ENCODE results near the gene RFTN1. TPM values are rescaled to one million over a fixed set of nuclear protein-coding genes. Genes with fewer than 3 reads are reported as not detected.

RFTN1 gene
- total and polyA plus RNA-seq, 2 donors (not counting 1 experiment from before 2014, with no cell fraction given), result 32.4 to 156 TPM

GRCh38 chr3:16328124-16328523 lies 185.4 kb downstream of the RFTN1 start:
- H3K4me1 Mint-ChIP-seq, result no peaks in the 10 kb centered on the region
- intact Hi-C loops (cut with micrococcal nuclease), result no loop called here
- Histone ChIP-seq H3K4me2 (replicated peaks; ENCODE audit: low read depth, low read length, poor library complexity, severe bottlenecking) (no peak overlapping the region), H3K9ac (ENCODE audit: low read length) (no peak overlapping the region), H3K27ac (ENCODE audit: low read length in 2 of 2) (no peak overlapping the region), H3K79me2 (ENCODE audit: control insufficient read depth, insufficient read depth, low read length) (peaks cover 31% of the 10 kb centered on the region), H3K4me1 (ENCODE audit: control insufficient read depth in 2 of 2, insufficient read depth in 2 of 2, low read length in 2 of 2) (no peaks in the 10 kb centered on the region), H3K9me3 (ENCODE audit: control extremely low read depth in 1 of 3, control insufficient read depth in 2 of 3, insufficient read depth in 1 of 3, low read length in 2 of 3) (peaks cover 0 to 10% (median 8%) of the 10 kb centered on the region in 3 donors), H2AFZ (ENCODE audit: insufficient read depth, low read depth, low read length, poor library complexity, severe bottlenecking) (no peak overlapping the region), H3K4me3 (ENCODE audit: control extremely low read depth in 1 of 5, extremely low read depth in 1 of 5, insufficient read depth in 1 of 5, low read depth in 2 of 5, low read length in 4 of 5) (no peak overlapping the region), H3K27me3 (replicated peaks in 1 of 4; ENCODE audit: control extremely low read depth in 1 of 4, control insufficient read depth in 3 of 4, insufficient read depth in 4 of 4, low read length in 3 of 4) (no peaks in the 10 kb centered on the region), H3K36me3 (replicated peaks in 1 of 2; ENCODE audit: control extremely low read depth in 1 of 2, control insufficient read depth in 1 of 2, extremely low read depth in 1 of 2, insufficient read depth in 2 of 2, low read length in 1 of 2) (peaks cover 6 to 62% of the 10 kb centered on the region in 2 experiments), H4K20me1 (ENCODE audit: control insufficient read depth, insufficient read depth, low read length, poor library complexity, severe bottlenecking) (peaks cover 11% of the 10 kb centered on the region)
- TF ChIP-seq EZH2 (IDR thresholded peaks at IDR 0.05; ENCODE audit: borderline replicate concordance, insufficient read depth, low read depth, low read length, poor library complexity, severe bottlenecking) (no peak), CTCF (IDR thresholded peaks at IDR 0.05) (no peak)
- CTCF ChIA-PET, result interaction anchor here (0.6 kb wide), 1 partner anchor 208 kb away, joined by 3 read pairs; no protein-coding TSS in a partner anchor
- no peak overlapping the region for H3K4me3 Mint-ChIP-seq
- H3K27me3 Mint-ChIP-seq, result no peaks in the 10 kb centered on the region
- peaks cover 6% of the 10 kb centered on the region for H3K9me3 Mint-ChIP-seq (ENCODE audit: insufficient read depth)
- DNase-seq, result no peak
- POLR2A ChIA-PET, result no interaction called here
- WGBS (ENCODE audit: insufficient coverage), result 95% methylated on average over 6 of the region's 6 CpGs
- no peak overlapping the region for H3K27ac Mint-ChIP-seq
- no peak for ATAC-seq (ENCODE audit: low read depth)

GRCh38 chr3:16326724-16327349 lies 186.7 kb downstream of the RFTN1 start:
- H3K4me2 ChIP-seq (replicated peaks; ENCODE audit: low read depth, low read length, poor library complexity, severe bottlenecking), result no peak overlapping the region
- DNase-seq, result no peak
- H3K4me3 Mint-ChIP-seq, result no peak overlapping the region
- peaks cover 3 to 67% of the 10 kb centered on the region in 2 experiments for H3K36me3 ChIP-seq (replicated peaks in 1 of 2; ENCODE audit: control extremely low read depth in 1 of 2, control insufficient read depth in 1 of 2, extremely low read depth in 1 of 2, insufficient read depth in 2 of 2, low read length in 1 of 2)
- no peaks in the 10 kb centered on the region for H3K27me3 ChIP-seq (replicated peaks in 1 of 4; ENCODE audit: control extremely low read depth in 1 of 4, control insufficient read depth in 3 of 4, insufficient read depth in 4 of 4, low read length in 3 of 4)
- peaks cover 4% of the 10 kb centered on the region for H3K9me3 Mint-ChIP-seq (ENCODE audit: insufficient read depth)
- H3K4me1 Mint-ChIP-seq, result no peaks in the 10 kb centered on the region
- H3K27ac Mint-ChIP-seq, result no peak overlapping the region
- H3K27ac ChIP-seq (ENCODE audit: low read length in 2 of 2), result no peak overlapping the region
- CTCF ChIA-PET, result interaction anchor here (1.0 kb wide), 1 partner anchor 32 kb away, joined by 4 read pairs; no protein-coding TSS in a partner anchor
- no peaks in the 10 kb centered on the region for H3K27me3 Mint-ChIP-seq
- H3K4me3 ChIP-seq (ENCODE audit: control extremely low read depth in 1 of 5, extremely low read depth in 1 of 5, insufficient read depth in 1 of 5, low read depth in 2 of 5, low read length in 4 of 5), result no peak overlapping the region
- peaks cover 22% of the 10 kb centered on the region for H3K79me2 ChIP-seq (ENCODE audit: control insufficient read depth, insufficient read depth, low read length)
- POLR2A ChIA-PET, result no interaction called here
- H3K4me1 ChIP-seq (ENCODE audit: control insufficient read depth in 2 of 2, insufficient read depth in 2 of 2, low read length in 2 of 2), result no peaks in the 10 kb centered on the region
- ATAC-seq (ENCODE audit: low read depth), result no peak
- 97% methylated on average over 12 of the region's 15 CpGs for WGBS (ENCODE audit: insufficient coverage)
- intact Hi-C loops (cut with micrococcal nuclease), result no loop called here
- H3K9me3 ChIP-seq (ENCODE audit: control extremely low read depth in 1 of 3, control insufficient read depth in 2 of 3, insufficient read depth in 1 of 3, low read length in 2 of 3), result peaks cover 0 to 9% (median 6%) of the 10 kb centered on the region in 3 donors
- H2AFZ ChIP-seq (ENCODE audit: insufficient read depth, low read depth, low read length, poor library complexity, severe bottlenecking), result no peak overlapping the region
- no peak for TF ChIP-seq EZH2 (IDR thresholded peaks at IDR 0.05; ENCODE audit: borderline replicate concordance, insufficient read depth, low read depth, low read length, poor library complexity, severe bottlenecking)
- no peak for TF ChIP-seq CTCF (IDR thresholded peaks at IDR 0.05)
- no peak overlapping the region for H3K9ac ChIP-seq (ENCODE audit: low read length)
- H4K20me1 ChIP-seq (ENCODE audit: control insufficient read depth, insufficient read depth, low read length, poor library complexity, severe bottlenecking), result peaks cover 11% of the 10 kb centered on the region
